Lung (tissue), 12 donors: Measurements from ENCODE around the gene ADTRP. TPM values are rescaled to one million over a fixed set of nuclear protein-coding genes. Genes with fewer than 3 reads are reported as not detected.

Source experiments
- ATAC-seq: fragments of 200-7000 bp; cut with Tn5 transposase; one replicate; pipeline ENCODE4 v1.9.1; 2020; ENCODE audit warnings: moderate number of reproducible peaks; ENCODE audit not compliant: insufficient read depth, low FRiP score
- DNase-seq, 3 donors: peaks; one replicate each; pipeline ENCODE4 v3.0.0-alpha.2; 2013 to 2017
- H3K27ac ChIP-seq, 2 donors: one replicate each; pipeline ENCODE4 v1.5.1; 2013; ENCODE audit warnings: mild to moderate bottlenecking in 2 of 2, moderate library complexity in 2 of 2, control low read depth in 1 of 2, inconsistent platforms in 1 of 2, low read depth in 1 of 2, low read length in 1 of 2
- H3K27me3 ChIP-seq, 3 donors: one replicate each; pipeline ENCODE4 v1.5.1; 2013; ENCODE audit warnings: low read length in 2 of 3; ENCODE audit not compliant: control insufficient read depth in 3 of 3, insufficient read depth in 3 of 3
- H3K36me3 ChIP-seq, 4 donors: one replicate each; pipeline ENCODE4 v1.5.1; 2013; ENCODE audit warnings: low read length in 4 of 4, mild to moderate bottlenecking in 1 of 4, moderate library complexity in 1 of 4; ENCODE audit not compliant: control insufficient read depth in 4 of 4, insufficient read depth in 4 of 4
- H3K4me1 ChIP-seq, 5 donors: one replicate each; pipeline ENCODE4 v1.5.1; 2013; ENCODE audit warnings: low read length in 5 of 5, mild to moderate bottlenecking in 2 of 5, moderate library complexity in 1 of 5; ENCODE audit not compliant: control insufficient read depth in 5 of 5, insufficient read depth in 5 of 5
- H3K4me3 ChIP-seq: one replicate; pipeline ENCODE4 v1.5.1; 2013; ENCODE audit warnings: mild to moderate bottlenecking, control low read depth, moderate library complexity
- H3K9ac ChIP-seq, 2 donors: one replicate each; pipeline ENCODE4 v1.5.1; 2013; ENCODE audit warnings: low read length in 2 of 2, control low read depth in 1 of 2; ENCODE audit not compliant: insufficient read depth in 1 of 2
- H3K9me3 ChIP-seq, 4 donors: one replicate each; pipeline ENCODE4 v1.5.1; 2013; ENCODE audit warnings: low read length in 3 of 4, mild to moderate bottlenecking in 1 of 4, moderate library complexity in 1 of 4; ENCODE audit not compliant: control insufficient read depth in 4 of 4, insufficient read depth in 3 of 4
- WGBS, 2 donors: extraction: QIAGEN DNeasy Blood & Tissue Kit; methylation state at CpG; one replicate each; pipeline ENCODE4 v1.1.7; 2013; 5-methylcytosine and 5-hydroxymethylcytosine counted together
- polyA plus RNA-seq, 2 donors: library from polyadenylated mRNA; stranded (reverse); fragments of 200-250 nt; gene quantifications; one replicate each; pipeline ENCODE4 v1.2.1, GENCODE V29; 2013
- total RNA-seq, 2 donors: library from RNA; depleted of rRNA in 1 of 2; stranded (reverse); fragments of >200 nt in 1 of 2; gene quantifications; one replicate each; pipeline ENCODE4 v1.2.1, GENCODE V29; 2014 to 2021
- TF ChIP-seq, protein P1 (sequence below): IDR thresholded peaks from 2 replicates; pipeline ENCODE4 v1.5.1; 2012; ENCODE audit warnings: mild to moderate bottlenecking; ENCODE audit errors: control extremely low read depth, extremely low read depth
- donor health status: control.
- donor health status: control.
- donor health status: Bipolar disorder and iron deficiency.
- donor health status: healthy.
- donor health status: DM: yes; HTN: yes; CAD: no.

Gene ADTRP
- total and polyA plus RNA-seq, 4 donors: 3.9 to 8.0 (median 5.7) TPM

DNA sequence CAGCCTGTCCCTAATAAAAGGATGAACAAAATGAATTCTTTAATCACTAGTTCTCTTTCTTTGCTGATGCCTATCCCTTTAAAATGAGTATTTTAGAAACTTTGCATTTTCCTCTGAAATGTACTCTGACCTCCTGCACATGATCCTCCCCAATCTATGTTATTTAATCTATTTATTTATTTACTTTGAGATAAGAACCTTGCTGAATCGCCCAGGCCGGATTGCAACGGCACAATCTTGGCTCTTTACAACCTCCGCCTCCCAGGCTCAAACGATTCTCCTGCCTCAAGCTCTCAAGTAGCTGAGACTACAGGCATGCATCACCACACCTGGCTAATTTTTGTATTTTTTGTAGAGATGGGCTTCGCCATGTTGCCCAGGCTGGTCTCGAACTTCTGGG lies 27.9 kb downstream of the ADTRP start:
- TF ChIP-seq, protein P1, sequence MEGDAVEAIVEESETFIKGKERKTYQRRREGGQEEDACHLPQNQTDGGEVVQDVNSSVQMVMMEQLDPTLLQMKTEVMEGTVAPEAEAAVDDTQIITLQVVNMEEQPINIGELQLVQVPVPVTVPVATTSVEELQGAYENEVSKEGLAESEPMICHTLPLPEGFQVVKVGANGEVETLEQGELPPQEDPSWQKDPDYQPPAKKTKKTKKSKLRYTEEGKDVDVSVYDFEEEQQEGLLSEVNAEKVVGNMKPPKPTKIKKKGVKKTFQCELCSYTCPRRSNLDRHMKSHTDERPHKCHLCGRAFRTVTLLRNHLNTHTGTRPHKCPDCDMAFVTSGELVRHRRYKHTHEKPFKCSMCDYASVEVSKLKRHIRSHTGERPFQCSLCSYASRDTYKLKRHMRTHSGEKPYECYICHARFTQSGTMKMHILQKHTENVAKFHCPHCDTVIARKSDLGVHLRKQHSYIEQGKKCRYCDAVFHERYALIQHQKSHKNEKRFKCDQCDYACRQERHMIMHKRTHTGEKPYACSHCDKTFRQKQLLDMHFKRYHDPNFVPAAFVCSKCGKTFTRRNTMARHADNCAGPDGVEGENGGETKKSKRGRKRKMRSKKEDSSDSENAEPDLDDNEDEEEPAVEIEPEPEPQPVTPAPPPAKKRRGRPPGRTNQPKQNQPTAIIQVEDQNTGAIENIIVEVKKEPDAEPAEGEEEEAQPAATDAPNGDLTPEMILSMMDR: no peak
- Histone ChIP-seq H3K27ac (no peak overlapping the region), H3K9me3 (no peaks in the 10 kb centered on the region), H3K36me3 (no peaks in the 10 kb centered on the region), H3K9ac (no peak overlapping the region), H3K4me3 (no peak overlapping the region), H3K27me3 (no peaks in the 10 kb centered on the region), H3K4me1 (peaks cover 0 to 6% (median 0%) of the 10 kb centered on the region in 5 donors)
- no peak for ATAC-seq
- DNase-seq: no peak
- 65 to 78% methylated on average over 7 of the region's 7 CpGs for WGBS, 2 donors

- H3K9me3 ChIP-seq: no peaks in the 10 kb centered on the region
- H3K4me3 ChIP-seq: no peak overlapping the region
- DNase-seq (no peak), ATAC-seq (no peak)
- TF ChIP-seq, protein P1: no peak
- 75 to 81% methylated on average over 7 of the region's 7 CpGs for WGBS, 2 donors
- H3K27me3 ChIP-seq: no peaks in the 10 kb centered on the region
- H3K27ac ChIP-seq: no peak overlapping the region
- no peaks in the 10 kb centered on the region for H3K36me3 ChIP-seq
- H3K9ac ChIP-seq: no peak overlapping the region
- peaks cover 0 to 6% (median 2%) of the 10 kb centered on the region in 5 donors for H3K4me1 ChIP-seq
These were observed 29.9 kb downstream of the ADTRP start for GRCh38 chr6:11748591-11749210.

DNA sequence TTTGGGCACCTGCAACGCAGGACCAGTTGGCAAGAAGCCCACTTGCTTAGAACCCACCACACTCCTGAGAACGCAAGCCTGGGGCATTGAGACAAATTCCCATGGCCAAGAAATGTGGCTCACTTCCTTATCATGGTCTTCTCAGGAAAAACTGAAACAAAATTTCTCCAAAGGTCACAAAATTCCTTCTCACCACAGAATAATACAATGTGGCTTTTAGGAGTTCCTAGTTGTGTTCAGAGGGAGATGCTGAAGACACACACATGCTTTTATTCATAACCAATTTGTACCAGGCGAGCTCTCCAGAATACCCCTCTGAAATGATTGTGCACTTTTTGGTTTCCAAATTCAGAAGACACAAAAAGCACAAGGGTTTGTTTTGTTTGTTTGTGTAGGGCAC lies 31.6 kb downstream of the ADTRP start:
- H3K36me3 ChIP-seq: no peaks in the 10 kb centered on the region
- ATAC-seq (no peak), DNase-seq (no peak)
- H3K27me3 ChIP-seq: no peaks in the 10 kb centered on the region
- TF ChIP-seq, protein P1: no peak
- H3K9ac ChIP-seq: no peak overlapping the region
- H3K4me1 ChIP-seq: peaks cover 0 to 6% (median 2%) of the 10 kb centered on the region in 5 donors
- 92 to 93% methylated on average over 3 of the region's 3 CpGs for WGBS, 2 donors
- H3K9me3 ChIP-seq: peaks cover 0 to 1% (median 0%) of the 10 kb centered on the region in 4 donors
- no peak overlapping the region for H3K4me3 ChIP-seq
- H3K27ac ChIP-seq: no peak overlapping the region

DNA sequence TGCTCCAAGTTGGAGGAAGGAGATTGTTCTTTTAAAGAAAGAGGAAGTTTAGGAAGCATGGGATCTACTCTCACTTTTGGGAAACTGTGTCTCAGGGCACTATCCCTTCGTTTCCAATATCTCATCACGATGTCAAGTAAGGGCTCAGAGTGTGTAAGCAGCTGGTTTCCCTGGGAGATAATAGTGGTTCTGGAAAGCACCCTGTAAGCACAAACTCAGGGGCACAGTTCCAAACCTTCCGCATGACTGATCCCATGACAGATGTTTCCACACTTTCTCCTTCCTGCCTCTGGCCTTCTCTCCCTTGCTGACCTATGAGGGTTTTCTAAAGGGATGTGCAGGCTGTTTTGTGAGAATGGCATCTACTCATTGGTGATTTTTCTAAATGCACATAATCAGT lies 33.9 kb downstream of the ADTRP start:
- H3K27ac ChIP-seq: peak overlapping the region in 1 of 2 donors; percentile 69
- TF ChIP-seq, protein P1: no peak
- DNase-seq: peak; percentile 47 to 81 (median 73)
- H3K36me3 ChIP-seq: no peaks in the 10 kb centered on the region
- H3K9me3 ChIP-seq: peaks cover 0 to 1% (median 0%) of the 10 kb centered on the region in 4 donors
- ATAC-seq: peak; percentile 71
- no peaks in the 10 kb centered on the region for H3K27me3 ChIP-seq
- 65 to 81% methylated on average over 3 of the region's 3 CpGs for WGBS, 2 donors
- no peak overlapping the region for H3K9ac ChIP-seq
- no peak overlapping the region for H3K4me3 ChIP-seq
- peaks cover 0 to 4% (median 2%) of the 10 kb centered on the region in 5 donors for H3K4me1 ChIP-seq
